ENCODE measurements around the gene MTA1.
A peak's percentile ranks its signal among the peaks of the same experiment; 100 is the strongest.

The MTA1 gene

DNA sequence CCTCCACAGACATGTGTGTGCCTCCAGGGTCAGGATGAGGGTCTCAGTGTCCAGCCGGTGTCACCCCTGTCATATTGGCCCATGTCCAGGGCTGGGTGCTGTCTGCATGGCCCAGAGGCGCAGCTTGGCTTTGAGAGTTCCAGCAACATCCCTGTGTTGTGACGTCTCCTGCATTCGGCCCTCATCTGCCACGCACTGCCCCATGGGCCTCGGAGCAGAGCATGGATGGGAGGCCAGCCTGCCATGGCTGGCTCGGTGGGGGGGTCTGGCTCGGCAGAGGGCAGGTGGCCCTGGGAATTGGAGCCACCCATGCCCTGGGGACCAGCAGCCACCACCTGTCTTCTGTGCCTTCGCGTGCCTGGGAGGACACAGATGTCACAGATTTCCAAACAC, 32.1 kb upstream of the MTA1 start:
- DNase-seq (ENCODE audit: low read depth) = no peak

DNA sequence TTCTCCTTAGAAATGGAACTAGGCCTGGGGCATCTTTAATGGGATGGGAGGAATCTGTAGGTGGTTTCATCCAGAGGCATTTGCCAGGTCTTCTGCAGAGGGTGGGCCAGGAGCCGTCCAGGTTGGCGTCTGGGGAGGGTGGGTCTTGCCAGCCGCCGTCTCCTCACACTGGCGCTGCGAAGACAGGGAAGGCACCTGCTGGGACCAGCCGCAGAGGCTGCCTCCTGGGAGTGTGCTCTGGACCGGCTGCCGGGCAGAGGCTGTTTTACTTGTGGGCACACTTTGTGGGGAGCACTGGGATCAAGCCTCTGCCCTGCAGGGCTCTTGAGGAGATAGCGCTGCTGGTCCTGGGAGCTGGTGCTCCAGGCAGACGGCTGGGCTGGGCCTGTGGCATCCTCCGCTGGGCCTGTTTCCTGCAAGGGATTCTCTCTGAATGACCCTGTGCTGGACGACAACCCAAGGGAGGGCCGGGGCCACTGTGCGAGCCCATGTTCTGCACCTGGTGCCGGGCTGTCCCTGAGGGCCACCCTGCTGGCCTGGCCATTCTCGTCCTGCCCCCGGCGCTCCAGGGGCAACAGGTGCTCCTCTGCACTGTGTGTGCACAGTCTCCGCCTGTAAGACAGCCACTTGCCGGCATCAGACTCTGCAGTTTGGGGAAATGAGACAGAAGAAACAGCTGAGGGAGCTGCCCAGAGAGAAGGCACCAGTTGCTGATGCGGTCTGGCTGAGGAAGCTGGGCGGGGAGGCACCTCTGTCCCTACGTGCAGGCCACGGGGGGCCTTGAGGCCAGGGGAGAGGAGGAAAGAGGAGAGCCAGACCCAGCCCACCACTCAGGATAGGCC, 31.3 kb upstream of the MTA1 start:
- DNase-seq (ENCODE audit: low read depth) = no peak

DNA sequence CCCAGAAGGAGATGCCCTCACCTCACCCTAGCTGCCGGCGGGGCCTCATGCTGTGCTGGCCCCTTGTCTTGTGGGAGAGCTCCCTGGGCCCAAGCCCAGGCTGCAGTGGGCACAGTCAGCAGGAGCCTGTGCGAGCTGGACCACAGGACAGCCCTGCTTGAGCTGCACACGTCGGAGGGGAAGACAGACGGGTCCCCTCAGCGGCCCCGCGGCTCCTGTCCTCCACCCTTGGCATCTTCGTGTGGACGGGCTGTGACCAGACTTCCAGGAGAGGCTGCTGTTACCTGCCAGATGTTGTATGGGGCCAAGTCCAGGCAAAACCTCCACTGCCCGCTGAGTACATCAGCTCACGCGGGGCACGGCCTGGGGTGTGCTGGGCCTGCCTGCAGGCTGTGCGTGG, 30.7 kb upstream of the MTA1 start:
- DNase-seq (ENCODE audit: low read depth) = no peak

DNA sequence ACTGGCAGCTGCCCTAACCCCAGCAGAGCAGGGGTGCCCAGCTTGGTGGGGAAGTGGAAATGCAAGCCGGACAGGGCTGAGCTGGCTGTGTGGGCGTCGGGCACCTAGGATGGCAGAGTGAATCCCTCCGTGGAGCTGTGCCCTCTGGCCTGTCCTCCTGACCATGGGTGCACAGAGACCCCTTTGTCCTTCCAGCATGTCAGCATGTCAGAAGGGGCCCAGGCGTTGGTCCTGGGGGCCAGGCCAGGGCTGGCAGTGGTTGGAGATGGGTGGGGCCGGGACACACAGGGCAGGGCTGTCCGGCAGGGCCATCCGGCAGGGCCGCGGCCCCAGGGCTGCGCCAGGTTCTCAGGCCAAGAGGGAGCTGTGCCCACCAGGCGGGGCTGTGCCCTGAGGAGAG, 30.1 kb upstream of the MTA1 start:
- DNase-seq (ENCODE audit: low read depth) = no peak

DNA sequence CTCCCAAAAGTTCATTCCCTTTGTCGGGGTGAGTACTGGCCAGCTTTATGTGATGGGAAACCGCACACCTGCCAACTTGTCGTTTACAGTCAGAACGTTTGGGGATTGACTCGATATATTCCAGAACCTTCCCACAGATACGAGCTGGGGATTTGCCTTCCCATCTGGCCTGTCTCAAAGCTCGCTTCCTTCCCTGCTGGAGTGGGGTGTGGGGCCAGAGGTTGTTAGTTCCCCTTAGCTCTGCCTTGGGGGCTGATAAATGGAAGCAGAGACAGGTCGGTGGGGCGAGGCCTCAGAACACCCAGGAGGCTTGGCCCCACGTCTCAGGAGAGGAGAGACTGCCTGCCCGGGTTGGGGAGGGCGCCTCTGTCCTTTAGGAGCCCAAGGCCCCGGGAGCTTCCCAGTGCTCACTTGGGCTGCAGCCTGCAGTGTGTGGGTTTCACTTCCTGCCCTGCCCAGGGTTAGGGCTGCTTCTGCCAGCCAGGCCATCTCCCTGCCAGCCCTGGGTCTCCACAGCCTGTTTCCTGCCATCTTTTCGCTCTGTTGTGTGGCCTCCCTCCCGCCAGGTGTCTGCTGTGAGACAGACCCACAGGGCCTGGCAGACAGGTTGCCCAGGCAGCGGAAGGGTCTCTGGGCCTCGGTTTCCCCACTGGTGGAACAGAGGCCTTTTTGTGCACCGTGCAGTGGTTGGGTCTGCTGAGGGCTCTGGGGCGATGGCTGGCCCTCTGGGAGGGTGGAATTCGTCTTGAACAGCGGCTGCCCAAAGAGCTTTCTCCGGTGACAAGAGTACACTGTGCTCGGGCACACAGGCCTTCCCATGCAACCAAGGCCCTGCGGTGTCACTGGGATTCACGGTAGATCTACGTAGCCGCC, 29.4 kb upstream of the MTA1 start:
- DNase-seq (ENCODE audit: low read depth) = peak; percentile 11

DNA sequence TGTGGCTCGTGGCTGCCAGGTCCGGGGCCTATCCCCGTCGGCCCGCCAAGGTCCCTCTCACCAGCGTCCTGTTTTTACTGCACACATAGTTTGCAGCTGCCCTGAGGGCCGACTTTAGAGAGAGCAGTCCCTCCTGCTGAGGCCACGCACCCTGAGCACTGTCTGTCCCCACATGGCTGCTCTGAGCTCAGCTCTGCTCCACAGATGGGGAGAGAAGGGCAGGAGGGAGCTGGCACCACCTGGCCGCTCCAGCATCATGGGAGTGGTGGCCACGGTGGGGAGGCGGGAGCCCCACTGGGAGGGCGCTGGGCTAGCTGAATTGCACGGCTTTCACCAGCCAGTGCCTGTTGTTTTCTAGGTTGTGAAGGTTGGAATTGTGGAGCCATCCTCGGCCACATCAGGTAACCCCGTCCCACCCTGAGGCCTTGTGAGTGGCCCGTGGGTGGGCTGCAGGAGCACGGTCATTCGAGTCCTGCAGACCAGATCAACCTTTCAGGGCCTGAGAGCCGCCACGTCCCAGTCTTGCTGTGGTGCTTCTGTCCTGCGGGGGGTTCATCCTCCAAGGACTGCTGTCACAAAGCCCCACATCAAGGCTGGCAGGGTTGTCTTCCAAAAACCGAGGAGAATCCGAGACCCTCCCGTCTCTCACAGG, 28.7 kb upstream of the MTA1 start:
- DNase-seq (ENCODE audit: low read depth) = no peak

DNA sequence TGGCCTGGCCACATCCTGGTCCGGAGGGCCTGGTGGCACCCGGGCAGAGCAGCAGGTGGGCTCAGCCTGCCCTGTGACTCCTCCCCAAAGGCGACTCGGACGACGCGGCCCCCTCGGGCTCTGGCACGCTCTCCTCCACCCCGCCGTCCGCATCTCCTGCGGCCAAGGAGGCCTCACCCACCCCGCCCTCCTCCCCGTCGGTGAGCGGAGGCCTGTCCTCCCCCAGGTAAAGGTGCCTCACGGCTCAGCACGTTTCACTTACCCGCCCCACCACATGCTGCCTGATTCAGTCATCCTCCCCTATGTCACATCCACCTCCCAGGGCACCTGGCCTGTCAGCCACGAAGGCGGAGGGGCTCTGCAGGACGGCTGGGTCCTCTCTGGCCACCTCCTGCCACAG, 28.1 kb upstream of the MTA1 start:
- no peak for DNase-seq (ENCODE audit: low read depth)

DNA sequence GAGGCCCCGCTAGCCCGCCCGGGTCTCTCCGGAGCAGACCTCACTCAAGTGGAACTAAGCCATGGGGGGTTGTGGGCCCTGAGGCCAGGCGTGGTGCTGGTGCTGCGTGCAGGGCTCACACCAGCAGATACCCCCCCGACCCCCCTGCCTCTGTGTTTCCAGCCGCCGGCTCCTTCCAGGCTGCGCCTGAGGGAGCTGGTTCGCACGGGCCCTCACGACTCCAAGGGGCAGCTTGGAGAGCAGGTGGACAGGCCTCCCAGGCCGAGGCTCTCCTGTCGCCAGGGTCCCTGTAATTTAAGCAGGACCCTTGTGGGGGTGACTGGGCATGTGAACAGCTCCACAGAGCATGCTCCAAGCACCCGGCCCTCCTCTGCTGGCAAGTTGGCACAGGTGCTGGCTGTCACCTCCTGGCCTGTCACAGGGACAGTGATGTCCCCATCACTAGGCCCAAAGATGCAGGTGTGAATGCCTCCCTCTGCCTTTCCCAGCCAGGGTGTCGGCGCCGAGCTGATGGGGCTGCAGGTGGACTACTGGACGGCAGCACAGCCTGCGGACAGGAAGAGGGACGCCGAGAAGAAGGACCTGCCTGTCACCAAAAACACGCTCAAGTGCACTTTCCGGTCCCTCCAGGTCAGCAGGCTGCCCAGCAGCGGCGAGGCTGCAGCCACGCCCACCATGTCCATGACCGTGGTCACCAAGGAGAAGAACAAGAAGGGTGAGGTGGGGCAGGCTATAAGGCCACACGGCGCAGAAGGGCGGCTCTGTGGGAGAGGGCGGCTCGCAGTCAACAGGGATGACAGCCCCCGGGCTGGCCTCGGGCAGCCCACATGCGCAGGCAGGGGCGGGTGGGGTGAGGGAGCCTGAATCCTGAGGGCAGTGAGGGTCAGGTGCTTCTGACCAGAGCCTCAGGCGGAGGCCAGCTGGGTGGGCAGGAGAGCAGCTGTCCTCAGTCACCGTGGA, 27.2 kb upstream of the MTA1 start:
- DNase-seq (ENCODE audit: low read depth) = no peak

DNA sequence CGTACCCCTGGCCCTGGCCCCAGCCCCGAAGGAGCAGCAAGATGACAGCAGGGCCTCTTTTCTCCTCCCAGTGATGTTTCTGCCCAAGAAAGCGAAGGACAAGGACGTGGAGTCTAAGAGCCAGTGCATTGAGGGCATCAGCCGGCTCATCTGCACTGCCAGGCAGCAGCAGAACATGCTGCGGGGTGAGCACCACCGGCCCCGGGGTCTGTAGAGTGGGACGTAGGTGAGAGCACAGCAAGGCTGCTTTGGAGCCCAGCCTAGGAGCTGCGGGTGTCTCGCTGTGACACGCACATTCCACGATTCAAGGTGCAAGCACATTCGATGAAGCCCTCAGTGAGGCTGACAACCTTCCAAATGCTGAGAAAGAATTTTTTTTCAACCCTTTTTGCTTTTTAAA, 26.5 kb upstream of the MTA1 start:
- DNase-seq (ENCODE audit: low read depth) = no peak

DNA sequence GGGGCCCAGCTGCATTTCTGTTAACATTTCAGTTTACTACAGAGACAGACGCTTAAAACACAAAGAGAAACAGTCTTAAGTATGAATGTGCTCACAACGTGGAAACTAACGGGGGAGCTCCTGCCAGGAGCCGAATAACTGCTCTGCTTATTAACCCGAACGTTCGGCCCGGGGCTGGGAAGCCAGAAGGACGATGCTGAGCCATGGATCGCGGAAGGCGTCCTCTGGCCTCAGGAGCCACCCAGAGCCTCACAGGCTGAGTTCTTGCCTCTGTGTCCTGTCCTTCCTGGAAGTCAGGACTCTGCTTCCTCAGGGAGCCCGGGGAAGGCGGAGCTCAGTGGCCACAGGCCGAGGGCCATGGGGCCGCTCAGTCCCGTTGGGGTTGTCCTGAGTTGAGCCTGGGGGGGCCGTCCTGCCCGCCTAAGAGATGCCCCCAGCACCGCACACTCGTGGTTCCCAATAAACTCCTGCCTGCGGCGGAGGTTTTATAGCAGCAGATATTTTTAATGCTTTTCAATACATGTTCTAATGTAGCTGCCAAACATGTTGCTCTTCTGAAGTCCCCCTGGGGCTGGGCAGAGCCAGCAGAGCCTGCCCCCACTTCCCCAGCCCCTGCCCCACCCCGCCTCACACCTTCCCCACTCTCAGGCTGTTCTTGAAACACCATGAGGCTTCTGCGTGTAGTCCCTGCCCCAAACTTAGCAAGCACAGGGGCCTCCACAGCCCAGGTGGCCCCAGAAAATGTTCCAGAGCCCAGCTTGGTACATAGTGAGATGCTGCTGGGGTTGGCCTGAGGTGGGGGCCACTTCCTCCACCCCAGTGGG, 24.7 kb upstream of the MTA1 start:
- DNase-seq (ENCODE audit: low read depth) = no peak

DNA sequence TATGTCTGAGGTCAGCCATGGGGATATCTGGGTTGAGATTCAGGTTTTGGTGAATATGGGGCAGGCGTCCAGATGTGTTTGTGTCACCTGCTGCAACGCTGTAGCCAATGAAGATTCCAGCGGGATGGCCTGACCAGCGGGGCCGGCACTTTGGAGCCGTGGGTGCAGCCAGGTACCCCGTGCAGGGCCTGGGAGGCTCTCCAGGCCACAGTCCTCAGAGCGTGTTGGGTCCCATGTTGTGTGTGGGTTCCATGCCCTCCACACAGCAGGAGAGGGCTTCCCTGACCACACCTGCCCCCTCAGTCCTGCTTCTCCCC, 24.1 kb upstream of the MTA1 start:
- DNase-seq (ENCODE audit: low read depth) = no peak

DNA sequence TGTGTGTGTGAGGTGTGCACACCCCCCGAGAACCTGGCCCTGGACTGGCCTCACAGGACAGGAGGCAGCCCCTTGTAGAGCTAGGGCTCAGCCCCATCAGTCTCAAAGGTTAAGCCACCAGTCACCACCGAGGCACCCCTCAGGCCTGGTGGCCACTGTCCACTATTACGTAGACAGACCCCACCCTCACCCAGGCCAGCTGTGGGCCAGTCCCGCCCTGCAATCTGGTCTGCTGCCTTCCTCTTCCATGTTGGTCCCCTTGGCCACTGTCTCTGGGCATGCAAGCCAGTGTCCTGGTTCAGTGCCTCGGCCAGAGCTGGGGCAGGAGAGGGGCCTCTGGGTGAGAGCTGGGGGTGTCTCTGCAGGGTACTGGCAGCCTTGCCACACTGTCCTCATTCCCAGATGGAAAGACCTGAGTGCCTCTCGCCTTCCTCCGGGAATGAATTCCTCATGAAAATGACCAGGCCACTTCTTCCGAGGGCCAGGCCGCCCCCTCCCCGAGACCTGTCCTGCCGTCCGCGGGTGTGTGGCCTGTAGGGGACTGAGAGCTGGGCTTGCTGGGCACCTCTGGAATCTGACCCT, 22.2 kb upstream of the MTA1 start:
- no peak for DNase-seq (ENCODE audit: low read depth)

DNA sequence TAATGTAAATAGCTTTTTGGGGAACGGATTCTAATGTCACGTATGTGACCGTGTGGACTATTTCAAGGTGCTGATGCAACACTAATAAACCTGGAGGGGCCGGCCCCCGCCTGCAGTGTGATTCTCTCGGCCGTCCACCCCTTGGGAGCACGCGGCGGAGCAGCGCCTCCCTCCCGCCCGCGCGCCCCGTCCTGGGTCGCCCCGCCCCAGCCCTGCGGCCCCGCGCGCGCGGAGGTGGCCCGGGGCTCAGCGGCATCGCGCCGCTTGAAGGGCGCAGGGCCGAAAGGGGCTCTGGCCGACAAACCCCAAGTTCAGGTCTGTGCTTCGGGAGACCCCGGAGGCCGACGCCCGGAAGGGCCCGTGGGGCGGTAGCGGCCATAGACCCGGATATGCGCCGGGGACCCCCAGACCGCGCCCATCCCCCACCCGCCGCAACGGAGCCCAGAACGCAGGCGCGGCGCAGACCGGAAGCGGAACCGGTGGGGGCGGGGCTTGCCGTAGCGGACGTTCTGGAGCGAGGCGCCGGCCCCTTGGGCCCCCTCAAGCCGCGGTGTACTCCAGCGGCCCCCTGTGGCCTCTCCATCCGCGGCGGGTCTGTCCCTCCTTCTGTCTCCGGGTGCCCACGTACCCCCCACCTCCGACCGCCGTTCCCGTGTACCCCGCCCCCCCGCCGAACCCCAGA, 21.4 kb upstream of the MTA1 start, which contains the start of gene TEX22:
TSS of gene TEX22 (plus strand) at position 495 of the 682 bp plus-strand sequence. CDS start 803 bp downstream, outside the sequence.
- DNase-seq (ENCODE audit: low read depth) = peak; percentile 67

DNA sequence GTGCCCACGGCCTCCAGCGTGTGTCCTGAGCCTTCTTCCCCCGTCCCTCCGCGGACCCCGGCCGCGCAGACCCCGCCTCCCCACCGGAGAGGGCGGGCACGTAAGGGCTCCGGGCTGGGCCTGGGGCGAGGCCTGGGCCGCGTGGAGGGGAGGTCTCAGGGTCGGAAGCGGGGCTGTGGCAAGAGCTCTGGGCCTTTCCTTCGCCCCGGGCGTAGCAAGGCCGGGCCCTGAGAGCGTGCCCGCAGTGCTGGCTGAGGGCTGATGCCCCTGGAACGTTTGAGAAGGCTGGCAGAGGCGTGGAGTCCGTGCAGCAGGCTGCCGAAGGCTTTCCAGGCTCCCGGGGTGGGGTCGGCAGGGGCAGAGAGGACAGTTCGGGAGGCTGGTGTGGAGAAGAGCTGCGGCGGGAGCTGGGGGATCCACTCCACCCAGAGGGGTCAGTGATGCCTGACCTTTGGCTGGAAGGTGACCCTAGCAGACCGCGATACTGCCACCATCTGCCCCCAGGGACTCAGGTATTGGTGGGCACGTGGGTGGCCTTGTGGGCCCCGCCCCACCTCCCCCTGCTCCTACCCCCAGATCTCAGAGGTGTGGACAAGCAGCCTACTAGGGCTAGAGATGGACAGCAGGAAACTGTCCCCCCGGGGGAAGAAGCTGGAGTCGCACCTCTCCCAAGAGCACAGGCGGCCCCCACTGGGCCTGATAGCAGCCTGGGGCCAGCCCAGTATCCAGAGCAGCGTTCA, 20.7 kb upstream of the MTA1 start:
- peak; percentile 21 for DNase-seq (ENCODE audit: low read depth)

DNA sequence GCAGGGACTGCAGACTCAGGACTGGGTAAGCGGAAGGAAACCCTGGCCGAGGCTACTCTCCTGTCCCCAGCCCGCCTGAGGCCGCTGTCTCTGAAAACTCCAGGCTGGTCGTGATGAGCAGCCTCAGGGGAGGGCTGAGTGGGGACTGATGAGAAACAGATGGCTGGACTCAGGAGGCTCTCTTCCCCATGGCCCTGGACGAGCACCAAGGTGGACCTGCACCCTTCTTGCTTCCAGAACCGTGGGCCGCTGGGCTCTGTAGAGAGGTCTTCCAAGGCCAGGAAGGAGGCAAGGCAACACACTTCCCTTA, 20.2 kb upstream of the MTA1 start:
- DNase-seq (ENCODE audit: low read depth) = no peak

DNA sequence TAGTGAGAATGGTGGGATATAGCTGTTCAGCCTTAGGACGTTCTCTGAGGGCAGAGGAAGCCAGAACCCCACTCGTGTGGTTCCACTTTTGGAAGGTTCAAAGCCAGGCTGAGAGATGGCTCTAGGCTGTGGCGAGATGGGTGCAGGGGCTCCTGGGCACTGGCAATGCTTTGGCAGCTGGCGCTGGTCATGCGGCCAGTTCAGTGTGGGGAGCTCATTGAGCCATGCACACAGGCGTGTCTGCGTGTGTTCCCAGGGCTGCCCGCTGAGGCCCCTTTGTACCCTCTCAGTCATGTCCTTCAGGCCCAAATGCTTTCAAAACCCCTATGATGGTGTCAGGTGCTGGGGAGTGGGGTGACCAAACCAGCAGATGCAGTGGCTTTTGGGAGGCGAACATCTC, 19.6 kb upstream of the MTA1 start:
- no peak for DNase-seq (ENCODE audit: low read depth)

DNA sequence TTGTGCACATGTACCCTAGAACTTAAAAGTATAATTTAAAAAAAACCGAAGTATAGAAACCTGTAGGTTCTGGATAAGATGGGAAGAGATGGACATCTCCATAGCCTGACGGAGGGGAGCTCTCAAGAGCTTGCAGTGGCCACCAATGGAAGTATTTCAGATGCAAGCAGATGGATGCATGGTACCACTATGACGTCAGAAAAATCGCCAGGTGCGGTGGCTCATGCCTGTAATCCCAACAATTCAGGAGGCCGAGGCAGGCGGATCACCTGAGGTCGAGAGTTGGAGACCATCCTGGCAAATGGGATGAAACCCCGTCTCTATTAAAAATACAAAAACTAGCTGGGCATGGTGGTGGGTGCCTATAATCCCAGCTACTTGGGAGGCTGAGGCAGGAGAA, 17.9 kb upstream of the MTA1 start:
- DNase-seq (ENCODE audit: low read depth) = no peak

DNA sequence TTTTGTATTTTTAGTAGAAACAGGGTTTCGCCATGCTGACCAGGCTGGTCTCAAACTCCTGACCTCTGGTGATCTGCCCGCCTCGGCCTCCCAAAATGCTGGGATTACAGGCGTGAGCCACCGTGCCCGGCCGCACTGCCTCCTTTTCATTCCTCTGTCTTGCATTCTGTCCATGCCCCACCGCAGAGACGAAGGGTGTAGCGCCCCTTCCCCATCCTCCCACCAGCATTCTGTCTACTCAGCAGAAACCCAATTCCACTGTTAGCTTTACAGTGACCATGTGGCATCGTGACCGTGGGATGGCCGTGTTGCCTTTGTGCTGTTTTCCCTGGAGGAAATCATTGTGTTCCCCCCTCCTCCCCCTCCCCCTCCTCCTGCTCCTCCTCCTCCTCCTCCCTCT, 11.0 kb upstream of the MTA1 start:
- no peak for DNase-seq (ENCODE audit: low read depth)

DNA sequence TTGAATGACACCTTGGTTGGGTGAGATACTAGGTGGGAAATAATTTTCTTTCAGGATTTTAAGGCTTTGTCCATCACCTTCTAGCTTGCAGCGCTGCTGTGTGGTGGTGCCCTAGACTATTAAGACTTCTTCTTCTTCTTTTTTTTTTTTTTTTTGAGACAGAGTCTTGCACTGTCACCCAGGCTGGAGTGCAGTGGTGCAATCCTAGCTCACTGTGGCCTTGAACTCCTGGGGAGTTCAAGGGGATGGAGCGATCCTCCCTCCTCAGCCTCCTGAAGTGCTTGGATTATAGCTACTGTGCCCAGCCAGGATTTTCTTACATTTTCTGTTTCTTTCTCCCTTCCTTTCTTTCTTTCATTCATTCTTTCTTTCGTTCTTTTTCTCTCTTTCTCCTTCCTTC, 10.3 kb upstream of the MTA1 start:
- no peak for DNase-seq (ENCODE audit: low read depth)

Data from amniotic epithelial cell (primary cell).